A673 (cell line): ENCODE data around the gene DCHS2. TPM values are rescaled to one million over a fixed set of nuclear protein-coding genes. Genes with fewer than 3 reads are reported as not detected.

Source experiments
- BruUV-seq: library from RNA; stranded (reverse); fragments of 400-500 nt; replicated peaks from 2 replicates; lab custom pipeline; 2021; lab: Mats Ljungman, UMichigan
- CTCF ChIA-PET: fragments of 300-600 bp; sonication (Branson Sonifier 250); formaldehyde crosslinking; loops from one replicate; lab custom pipeline; 2022; ENCODE audit warnings: antibody characterized with exemption; lab: Charles Lee
- POLR2A ChIA-PET: fragments of 300-600 bp; sonication (Branson Sonifier 250); formaldehyde crosslinking; loops from one replicate; lab custom pipeline; 2022; ENCODE audit warnings: antibody characterized with exemption; ENCODE audit not compliant: low non-redundant PET; lab: Charles Lee
- DNase-seq: peaks from one replicate; pipeline ENCODE4 v3.0.0-alpha.2; 2015; ENCODE audit warnings: low spot score
- H3K27ac ChIP-seq: fragments of 200-600 bp; sonication (generic); 2 replicates; pipeline ENCODE4 v1.5.1; 2016; ENCODE audit warnings: mixed run types, low read depth, mild to moderate bottlenecking, mixed read lengths, antibody characterized with exemption, low read length; ENCODE audit not compliant: poor library complexity, severe bottlenecking
- H3K27me3 ChIP-seq: fragments of 200-600 bp; sonication (generic); replicated peaks from 2 replicates; pipeline ENCODE4 v1.6.1; 2017; ENCODE audit warnings: mixed run types, low read depth, mild to moderate bottlenecking, mixed read lengths, antibody characterized with exemption, low read length; ENCODE audit not compliant: insufficient read depth, poor library complexity
- H3K36me3 ChIP-seq: fragments of 200-600 bp; sonication (generic); 2 replicates; pipeline ENCODE4 v1.6.1; 2016; ENCODE audit warnings: mixed run types, mild to moderate bottlenecking, mixed read lengths, antibody characterized with exemption, low read length; ENCODE audit not compliant: insufficient read depth, poor library complexity, severe bottlenecking
- H3K4me1 ChIP-seq: fragments of 200-600 bp; sonication (generic); 2 replicates; pipeline ENCODE4 v1.6.1; 2017; ENCODE audit warnings: mixed run types, mild to moderate bottlenecking, mixed read lengths, antibody characterized with exemption, low read length; ENCODE audit not compliant: insufficient read depth, poor library complexity, severe bottlenecking
- H3K4me3 ChIP-seq: fragments of 200-600 bp; sonication (generic); 2 replicates; pipeline ENCODE4 v1.5.1; 2016; ENCODE audit warnings: low read depth, mixed run types, mild to moderate bottlenecking, mixed read lengths, low read length; ENCODE audit not compliant: poor library complexity, severe bottlenecking
- H3K9me3 ChIP-seq: fragments of 200-600 bp; sonication (generic); 2 replicates; pipeline ENCODE4 v1.6.1; 2016; ENCODE audit warnings: mixed run types, low read depth, mild to moderate bottlenecking, mixed read lengths, antibody characterized with exemption, low read length; ENCODE audit not compliant: poor library complexity, severe bottlenecking
- CTCF ChIP-seq: fragments of 300-800, 200-600 bp; sonication (generic); conservative IDR thresholded peaks from 2 replicates; pipeline ENCODE4 v1.5.1; 2017; ENCODE audit warnings: low read depth, mild to moderate bottlenecking, antibody characterized with exemption, low read length, moderate library complexity, mixed read lengths
- EZH2 ChIP-seq: fragments of 200-600 bp; sonication (generic); IDR thresholded peaks from 2 replicates; pipeline ENCODE4 v1.6.1; 2017; ENCODE audit warnings: borderline replicate concordance, low read depth, mild to moderate bottlenecking, mixed read lengths, antibody characterized with exemption, low read length; ENCODE audit not compliant: poor library complexity, severe bottlenecking
- intact Hi-C: fragments of 100-400 bp; cut with micrococcal nuclease; formaldehyde crosslinking; loops from one replicate; pipeline ENCODE4 v1.10.0; 2022; ENCODE audit not compliant: unreplicated experiment
- total RNA-seq: library from RNA; stranded (reverse); gene quantifications from 2 replicates; pipeline ENCODE4 v1.2.3, GENCODE V29; 2021

DCHS2 gene
- total RNA-seq, 1 experiment from 2014 or later = 0.58 TPM

- ChIA-PET POLR2A (no interaction called here), CTCF (no interaction called here)
- no peaks in the 10 kb centered on the region for H3K36me3 ChIP-seq
- TF ChIP-seq CTCF (no peak), EZH2 (no peak)
- H3K4me1 ChIP-seq = no peaks in the 10 kb centered on the region
- no peaks in the 10 kb centered on the region for H3K9me3 ChIP-seq
- DNase-seq = no peak
- intact Hi-C loops = loop anchor here (5.0 kb wide), 2 partner anchors 177 to 287 kb away; no protein-coding TSS in a partner anchor
- H3K27ac ChIP-seq = no peak overlapping the region
- H3K4me3 ChIP-seq = no peak overlapping the region
- H3K27me3 ChIP-seq = no peaks in the 10 kb centered on the region
- BruUV-seq = no TSS peak
These were observed 161.7 kb downstream of the DCHS2 start for GRCh38 chr4:154329939-154330338.

- H3K27me3 ChIP-seq = no peaks in the 10 kb centered on the region
- DNase-seq = peak; percentile 41
- H3K4me3 ChIP-seq = no peak overlapping the region
- no peak overlapping the region for H3K27ac ChIP-seq
- TF ChIP-seq EZH2 = no peak
- peak; percentile 55 for TF ChIP-seq CTCF
- BruUV-seq = no TSS peak
- ChIA-PET POLR2A (no interaction called here), CTCF (no interaction called here)
- no peaks in the 10 kb centered on the region for H3K4me1 ChIP-seq
- no peaks in the 10 kb centered on the region for H3K36me3 ChIP-seq
- intact Hi-C loops = loop anchor here (5.0 kb wide), 1 partner anchor 288 kb away; no protein-coding TSS in a partner anchor
- H3K9me3 ChIP-seq = no peaks in the 10 kb centered on the region
These were observed 162.2 kb downstream of the DCHS2 start for GRCh38 chr4:154329268-154329868.

GRCh38 chr4:154328030-154328429, 163.6 kb downstream of the DCHS2 start:
- Histone ChIP-seq H3K27ac (no peak overlapping the region), H3K4me1 (no peaks in the 10 kb centered on the region), H3K4me3 (no peak overlapping the region), H3K9me3 (no peaks in the 10 kb centered on the region), H3K27me3 (no peaks in the 10 kb centered on the region), H3K36me3 (no peaks in the 10 kb centered on the region)
- POLR2A ChIA-PET = no interaction called here
- BruUV-seq = no TSS peak
- CTCF ChIA-PET = no interaction called here
- DNase-seq = no peak
- TF ChIP-seq CTCF (no peak), EZH2 (no peak)
- intact Hi-C loops = loop anchor here (5.0 kb wide), 1 partner anchor 289 kb away; no protein-coding TSS in a partner anchor
